Astrocyte (in vitro differentiated cells and primary cell): ENCODE measurements around the gene MRPL22. TPM values are rescaled to one million over a fixed set of nuclear protein-coding genes. Genes with fewer than 3 reads are reported as not detected.
"Not testable (repeated sequence)": the region's sequence is repeated elsewhere in the genome, so short reads cannot be mapped to it uniquely, and the experiment has no call there.

Source experiments
- DNase-seq: peaks from one replicate; pipeline ENCODE4 v3.0.0-alpha.2; 2010; ENCODE audit warnings: low read depth
- FAIRE-seq: peaks from 2 replicates; lab custom pipeline; 2011; peaks lifted over from hg19 to GRCh38; lab: Jason Lieb, UNC
- H2AFZ ChIP-seq: 2 replicates; pipeline ENCODE4 v1.6.0; 2012; ENCODE audit warnings: low read depth, low read length, inconsistent platforms
- H3K27ac ChIP-seq: 2 replicates; pipeline ENCODE4 v1.5.1; 2011; ENCODE audit warnings: low read depth, low read length, inconsistent platforms
- H3K27me3 ChIP-seq: 2 replicates; pipeline ENCODE4 v1.6.0; 2011; ENCODE audit warnings: low read length, inconsistent platforms; ENCODE audit not compliant: insufficient read depth
- H3K36me3 ChIP-seq: 2 replicates; pipeline ENCODE4 v1.5.1; 2011; ENCODE audit warnings: low read length, inconsistent platforms; ENCODE audit not compliant: insufficient read depth
- H3K4me1 ChIP-seq: 2 replicates; pipeline ENCODE4 v1.5.1; 2011; ENCODE audit warnings: low read length, inconsistent platforms; ENCODE audit not compliant: insufficient read depth
- H3K4me2 ChIP-seq: 2 replicates; pipeline ENCODE4 v1.6.0; 2012; ENCODE audit warnings: low read length, inconsistent platforms
- H3K4me3 ChIP-seq: 2 replicates; pipeline ENCODE4 v1.5.1; 2011; ENCODE audit warnings: low read depth, mild to moderate bottlenecking, low read length, inconsistent platforms; ENCODE audit not compliant: insufficient read depth
- H3K79me2 ChIP-seq: 2 replicates; pipeline ENCODE4 v1.6.0; 2012; ENCODE audit warnings: mild to moderate bottlenecking, low read length, inconsistent platforms; ENCODE audit not compliant: insufficient read depth
- H3K9ac ChIP-seq: 2 replicates; pipeline ENCODE4 v1.6.0; 2012; ENCODE audit warnings: mild to moderate bottlenecking, low read length, inconsistent platforms
- H3K9me3 ChIP-seq: 2 replicates; pipeline ENCODE4 v1.5.1; 2012; ENCODE audit warnings: low read depth, mild to moderate bottlenecking, low read length, inconsistent platforms; ENCODE audit not compliant: insufficient read depth
- H4K20me1 ChIP-seq: 2 replicates; pipeline ENCODE4 v1.6.0; 2012; ENCODE audit warnings: low read length, inconsistent platforms; ENCODE audit not compliant: insufficient read depth
- H3K27ac Mint-ChIP-seq: one replicate; pipeline ENCODE4 v1.8.0; 2021; ENCODE audit warnings: mild to moderate bottlenecking, mixed read lengths; ENCODE audit not compliant: unreplicated experiment
- H3K27me3 Mint-ChIP-seq: one replicate; pipeline ENCODE4 v1.8.0; 2021; ENCODE audit warnings: low read depth, mixed read lengths; ENCODE audit not compliant: unreplicated experiment
- H3K36me3 Mint-ChIP-seq: one replicate; pipeline ENCODE4 v1.8.0; 2021; ENCODE audit warnings: low read depth, mixed read lengths; ENCODE audit not compliant: unreplicated experiment
- H3K4me1 Mint-ChIP-seq: one replicate; pipeline ENCODE4 v1.8.0; 2021; ENCODE audit warnings: low read depth, mixed read lengths; ENCODE audit not compliant: unreplicated experiment
- H3K4me3 Mint-ChIP-seq: one replicate; pipeline ENCODE4 v1.8.0; 2021; ENCODE audit warnings: mild to moderate bottlenecking, moderate library complexity, mixed read lengths; ENCODE audit not compliant: unreplicated experiment
- H3K9me3 Mint-ChIP-seq: one replicate; pipeline ENCODE4 v1.8.0; 2021; ENCODE audit warnings: mild to moderate bottlenecking, mixed read lengths; ENCODE audit not compliant: unreplicated experiment
- CTCF ChIP-seq: IDR thresholded peaks from 2 replicates; pipeline ENCODE4 v1.5.1; 2011; ENCODE audit warnings: low read depth, mild to moderate bottlenecking, inconsistent platforms, low read length, moderate library complexity; ENCODE audit not compliant: insufficient read depth
- EZH2 ChIP-seq: IDR thresholded peaks from 2 replicates; pipeline ENCODE4 v1.6.1; 2012; ENCODE audit warnings: mild to moderate bottlenecking, low read length, inconsistent platforms; ENCODE audit not compliant: insufficient read depth
- total RNA-seq: library from RNA; stranded (reverse); gene quantifications from 2 replicates; pipeline ENCODE4 v1.2.1, GENCODE V29; 2021

The MRPL22 gene
- total RNA-seq, 1 donor from 2014 or later, result 49.1 TPM

- no peaks in the 10 kb centered on the region for H3K79me2 ChIP-seq
- H3K9me3 Mint-ChIP-seq, result no peaks in the 10 kb centered on the region
- no peaks in the 10 kb centered on the region for H3K4me1 ChIP-seq
- H4K20me1 ChIP-seq, result peaks cover 13% of the 10 kb centered on the region
- H3K27ac ChIP-seq, result no peak overlapping the region
- no peaks in the 10 kb centered on the region for H3K27me3 ChIP-seq
- TF ChIP-seq CTCF, result no peak
- TF ChIP-seq EZH2, result no peak
- FAIRE-seq (no peak), DNase-seq (peak; percentile 78)
- H3K27ac Mint-ChIP-seq, result peak overlapping the region; percentile 45
- no peak overlapping the region for H3K9ac ChIP-seq
- no peak overlapping the region for H3K4me2 ChIP-seq
- H3K9me3 ChIP-seq, result no peaks in the 10 kb centered on the region
- no peak overlapping the region for H3K4me3 Mint-ChIP-seq
- H3K36me3 ChIP-seq, result peaks cover 8% of the 10 kb centered on the region
- peaks cover 15% of the 10 kb centered on the region for H3K4me1 Mint-ChIP-seq
- H3K4me3 ChIP-seq, result no peak overlapping the region
- H3K36me3 Mint-ChIP-seq, result peaks cover 6% of the 10 kb centered on the region
- H2AFZ ChIP-seq, result no peak overlapping the region
- H3K27me3 Mint-ChIP-seq, result no peaks in the 10 kb centered on the region
These were observed 30.6 kb downstream of the MRPL22 start for GRCh38 chr5:154971501-154971900.

DNA sequence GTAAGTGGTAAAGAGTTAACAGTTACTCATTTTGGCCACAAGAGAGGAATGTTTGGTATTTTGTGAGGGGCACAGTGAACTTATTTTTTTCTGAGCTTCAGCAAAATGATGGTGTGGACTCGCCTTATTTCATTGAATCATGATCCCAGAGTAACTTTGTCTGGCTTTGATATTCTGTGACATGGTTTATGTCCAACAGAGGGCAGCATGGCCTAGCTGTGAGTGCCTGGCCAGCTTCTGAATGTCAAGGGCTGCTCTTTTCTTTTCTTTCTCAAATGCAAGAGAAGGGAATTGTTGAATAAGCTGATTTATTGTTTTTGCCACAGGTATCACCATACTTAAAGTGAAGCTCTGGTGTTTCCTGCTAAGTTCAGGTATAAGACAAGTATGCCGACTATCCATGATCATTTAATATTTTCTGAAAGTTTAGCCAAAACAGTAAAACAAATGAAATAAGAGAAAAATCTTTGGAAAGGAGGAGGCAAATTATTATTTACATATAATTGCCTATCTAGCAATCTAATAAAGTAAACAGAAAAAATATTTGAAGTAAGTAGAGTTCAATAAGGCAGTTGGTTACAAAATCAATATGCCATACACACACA, 31.7 kb downstream of the MRPL22 start:
- Histone ChIP-seq H4K20me1 (peaks cover 13% of the 10 kb centered on the region), H3K27me3 (no peaks in the 10 kb centered on the region), H3K79me2 (no peaks in the 10 kb centered on the region), H3K4me2 (no peak overlapping the region), H3K27ac (no peak overlapping the region), H3K9ac (no peak overlapping the region), H3K4me3 (no peak overlapping the region), H2AFZ (no peak overlapping the region), H3K4me1 (no peaks in the 10 kb centered on the region), H3K9me3 (no peaks in the 10 kb centered on the region), H3K36me3 (peaks cover 6% of the 10 kb centered on the region)
- peaks cover 6% of the 10 kb centered on the region for H3K36me3 Mint-ChIP-seq
- H3K4me1 Mint-ChIP-seq, result peaks cover 15% of the 10 kb centered on the region
- DNase-seq (peak; percentile 18), FAIRE-seq (no peak)
- H3K9me3 Mint-ChIP-seq, result no peaks in the 10 kb centered on the region
- peak overlapping the region; percentile 26 for H3K27ac Mint-ChIP-seq
- TF ChIP-seq CTCF, result peak; percentile 63
- TF ChIP-seq EZH2, result no peak
- no peaks in the 10 kb centered on the region for H3K27me3 Mint-ChIP-seq
- peak overlapping the region; percentile 40 for H3K4me3 Mint-ChIP-seq

DNA sequence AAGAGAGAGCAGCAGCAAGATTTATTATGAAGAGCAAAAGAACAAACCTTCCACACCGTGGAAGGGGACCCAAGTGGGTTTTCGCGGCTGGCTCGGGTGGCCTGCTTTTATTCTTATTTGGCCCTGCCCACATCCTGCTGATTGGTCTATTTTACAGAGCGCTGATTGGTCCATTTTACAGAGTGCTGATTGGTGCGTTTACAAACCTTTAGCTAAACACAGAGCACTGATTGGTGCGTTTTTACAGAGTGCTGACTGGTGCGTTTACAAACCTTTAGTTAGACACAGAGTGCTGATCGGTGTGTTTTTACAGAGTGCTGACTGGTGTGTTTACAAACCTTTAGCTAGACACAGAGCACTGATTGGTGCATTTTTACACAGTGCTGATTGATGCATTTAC, 35.2 kb downstream of the MRPL22 start:
- not testable (repeated sequence) for H3K4me1 ChIP-seq, H3K27me3 ChIP-seq, FAIRE-seq, H3K27ac ChIP-seq, H3K36me3 Mint-ChIP-seq, H3K79me2 ChIP-seq, H3K4me1 Mint-ChIP-seq, H3K4me3 Mint-ChIP-seq, H3K36me3 ChIP-seq, H3K9me3 Mint-ChIP-seq, H3K9me3 ChIP-seq, H4K20me1 ChIP-seq, H3K9ac ChIP-seq, H3K4me3 ChIP-seq, H2AFZ ChIP-seq, H3K4me2 ChIP-seq, H3K27ac Mint-ChIP-seq, DNase-seq, H3K27me3 Mint-ChIP-seq
